ENCODE results near the gene TSC2. TPM values are rescaled to one million over a fixed set of nuclear protein-coding genes. Genes with fewer than 3 reads are reported as not detected.

The TSC2 gene
- total RNA-seq, 1 experiment from 2014 or later: 166 TPM

DNA sequence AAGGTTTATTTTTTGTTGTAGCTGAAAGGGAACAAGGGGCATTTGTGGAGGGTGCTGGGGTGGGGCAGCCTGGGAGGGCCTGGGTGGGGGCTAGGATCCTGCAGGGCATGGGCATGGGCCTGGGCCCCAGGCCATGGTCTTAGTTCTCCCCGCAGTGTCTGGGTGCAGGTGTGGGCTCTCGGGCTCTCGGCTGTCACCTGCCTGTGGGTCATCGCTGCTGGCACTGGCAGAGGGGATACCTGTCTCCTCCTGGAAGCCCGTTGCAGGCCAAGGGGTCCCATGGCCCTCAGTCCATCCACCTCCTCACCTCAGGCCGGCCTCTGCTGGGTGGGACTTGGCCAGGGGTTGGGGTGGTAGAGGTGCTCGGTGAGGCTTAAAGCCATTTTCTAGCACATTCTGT is 30.3 kb downstream of the TSC2 start:
- POLR2A ChIA-PET (ENCODE audit: unreplicated experiment): no interaction called here
- no peak for DNase-seq
- Histone ChIP-seq H4K20me1 (ENCODE audit: insufficient read depth) (no peaks in the 10 kb centered on the region), H3K27ac (no peak overlapping the region), H3K4me2 (no peak overlapping the region), H3K4me1 (replicated peaks; ENCODE audit: insufficient read depth) (no peaks in the 10 kb centered on the region), H3K79me2 (ENCODE audit: low read depth) (no peaks in the 10 kb centered on the region), H3K9me3 (ENCODE audit: insufficient read depth, low read depth) (no peaks in the 10 kb centered on the region), H3K36me3 (ENCODE audit: low read depth) (no peaks in the 10 kb centered on the region), H2AFZ (no peak overlapping the region), H3F3A (ENCODE audit: insufficient read depth, low read depth) (no peaks in the 10 kb centered on the region), H3K27me3 (ENCODE audit: insufficient read depth, low read depth) (no peaks in the 10 kb centered on the region), H3K4me3 (no peak overlapping the region), H3K9me2 (ENCODE audit: insufficient read depth) (no peaks in the 10 kb centered on the region)
- no TSS peak for BruUV-seq (replicated peaks)
- intact Hi-C loops (cut with micrococcal nuclease; ENCODE audit: unreplicated experiment): no loop called here
- CTCF ChIA-PET: no interaction called here
- no peak for TF ChIP-seq EZH2 (IDR thresholded peaks at IDR 0.05; ENCODE audit: low read depth)
- TF ChIP-seq, protein P1, sequence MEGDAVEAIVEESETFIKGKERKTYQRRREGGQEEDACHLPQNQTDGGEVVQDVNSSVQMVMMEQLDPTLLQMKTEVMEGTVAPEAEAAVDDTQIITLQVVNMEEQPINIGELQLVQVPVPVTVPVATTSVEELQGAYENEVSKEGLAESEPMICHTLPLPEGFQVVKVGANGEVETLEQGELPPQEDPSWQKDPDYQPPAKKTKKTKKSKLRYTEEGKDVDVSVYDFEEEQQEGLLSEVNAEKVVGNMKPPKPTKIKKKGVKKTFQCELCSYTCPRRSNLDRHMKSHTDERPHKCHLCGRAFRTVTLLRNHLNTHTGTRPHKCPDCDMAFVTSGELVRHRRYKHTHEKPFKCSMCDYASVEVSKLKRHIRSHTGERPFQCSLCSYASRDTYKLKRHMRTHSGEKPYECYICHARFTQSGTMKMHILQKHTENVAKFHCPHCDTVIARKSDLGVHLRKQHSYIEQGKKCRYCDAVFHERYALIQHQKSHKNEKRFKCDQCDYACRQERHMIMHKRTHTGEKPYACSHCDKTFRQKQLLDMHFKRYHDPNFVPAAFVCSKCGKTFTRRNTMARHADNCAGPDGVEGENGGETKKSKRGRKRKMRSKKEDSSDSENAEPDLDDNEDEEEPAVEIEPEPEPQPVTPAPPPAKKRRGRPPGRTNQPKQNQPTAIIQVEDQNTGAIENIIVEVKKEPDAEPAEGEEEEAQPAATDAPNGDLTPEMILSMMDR (conservative IDR thresholded peaks at IDR 0.05): no peak

DNA sequence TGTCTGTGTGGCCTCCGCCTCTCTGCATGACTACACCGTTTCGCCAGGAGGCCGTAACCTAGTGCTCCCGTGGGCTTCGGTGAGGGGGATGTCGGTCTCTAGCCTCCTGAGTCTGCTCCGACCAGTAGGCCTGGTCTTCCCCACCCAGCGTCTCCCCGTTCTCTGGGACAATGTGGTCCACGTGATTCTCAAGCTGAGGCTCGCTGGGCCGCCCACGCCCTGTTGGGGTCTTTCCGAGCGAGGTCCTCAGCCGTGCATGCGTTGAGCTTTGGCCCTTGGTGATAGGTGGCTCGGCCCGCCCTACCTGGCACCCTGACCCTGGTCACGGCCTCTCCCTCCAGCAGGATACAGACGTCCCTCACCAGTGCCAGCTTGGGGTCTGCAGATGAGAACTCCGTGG is 30.9 kb downstream of the TSC2 start:
- Histone ChIP-seq H3K9me3 (ENCODE audit: insufficient read depth, low read depth) (no peaks in the 10 kb centered on the region), H3F3A (ENCODE audit: insufficient read depth, low read depth) (no peaks in the 10 kb centered on the region), H3K4me3 (no peak overlapping the region), H3K4me1 (replicated peaks; ENCODE audit: insufficient read depth) (no peaks in the 10 kb centered on the region), H2AFZ (no peak overlapping the region), H3K79me2 (ENCODE audit: low read depth) (no peaks in the 10 kb centered on the region), H3K27me3 (ENCODE audit: insufficient read depth, low read depth) (no peaks in the 10 kb centered on the region), H3K27ac (no peak overlapping the region), H4K20me1 (ENCODE audit: insufficient read depth) (no peaks in the 10 kb centered on the region), H3K9me2 (ENCODE audit: insufficient read depth) (no peaks in the 10 kb centered on the region), H3K4me2 (no peak overlapping the region), H3K36me3 (ENCODE audit: low read depth) (no peaks in the 10 kb centered on the region)
- BruUV-seq (replicated peaks): no TSS peak
- ChIA-PET CTCF (no interaction called here), POLR2A (ENCODE audit: unreplicated experiment) (no interaction called here)
- intact Hi-C loops (cut with micrococcal nuclease; ENCODE audit: unreplicated experiment): no loop called here
- TF ChIP-seq, protein P1 (conservative IDR thresholded peaks at IDR 0.05): no peak
- no peak for TF ChIP-seq EZH2 (IDR thresholded peaks at IDR 0.05; ENCODE audit: low read depth)
- no peak for DNase-seq

DNA sequence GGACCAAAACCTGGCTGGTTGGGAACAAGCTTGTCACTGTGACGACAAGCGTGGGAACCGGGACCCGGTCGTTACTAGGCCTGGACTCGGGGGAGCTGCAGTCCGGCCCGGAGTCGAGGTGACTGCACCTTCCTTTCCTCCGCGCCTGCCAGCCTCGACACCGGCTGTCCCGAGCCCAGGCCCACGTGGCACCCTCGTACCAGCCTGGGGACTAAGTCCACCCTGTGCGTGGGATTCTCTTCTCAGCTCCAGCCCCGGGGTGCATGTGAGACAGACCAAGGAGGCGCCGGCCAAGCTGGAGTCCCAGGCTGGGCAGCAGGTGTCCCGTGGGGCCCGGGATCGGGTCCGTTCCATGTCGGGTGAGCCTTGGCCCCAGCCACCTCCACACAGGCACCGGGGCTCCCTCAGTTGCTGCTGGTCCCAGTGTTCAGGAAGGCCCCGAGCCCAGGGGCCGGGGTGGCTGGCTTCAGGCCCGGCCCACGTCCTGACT is 31.6 kb downstream of the TSC2 start:
- H2AFZ ChIP-seq: no peak overlapping the region
- TF ChIP-seq, protein P1 (conservative IDR thresholded peaks at IDR 0.05): no peak
- TF ChIP-seq EZH2 (IDR thresholded peaks at IDR 0.05; ENCODE audit: low read depth): no peak
- no peaks in the 10 kb centered on the region for H3K36me3 ChIP-seq (ENCODE audit: low read depth)
- ChIA-PET CTCF (no interaction called here), POLR2A (ENCODE audit: unreplicated experiment) (no interaction called here)
- H3K4me2 ChIP-seq: no peak overlapping the region
- no peaks in the 10 kb centered on the region for H3K27me3 ChIP-seq (ENCODE audit: insufficient read depth, low read depth)
- BruUV-seq (replicated peaks): no TSS peak
- intact Hi-C loops (cut with micrococcal nuclease; ENCODE audit: unreplicated experiment): no loop called here
- no peaks in the 10 kb centered on the region for H3F3A ChIP-seq (ENCODE audit: insufficient read depth, low read depth)
- no peaks in the 10 kb centered on the region for H3K79me2 ChIP-seq (ENCODE audit: low read depth)
- H3K9me3 ChIP-seq (ENCODE audit: insufficient read depth, low read depth): no peaks in the 10 kb centered on the region
- no peaks in the 10 kb centered on the region for H3K9me2 ChIP-seq (ENCODE audit: insufficient read depth)
- no peak overlapping the region for H3K4me3 ChIP-seq
- no peaks in the 10 kb centered on the region for H3K4me1 ChIP-seq (replicated peaks; ENCODE audit: insufficient read depth)
- no peak for DNase-seq
- no peak overlapping the region for H3K27ac ChIP-seq
- no peaks in the 10 kb centered on the region for H4K20me1 ChIP-seq (ENCODE audit: insufficient read depth)
